Measurements from ENCODE around the gene PVALB. TPM values are rescaled to one million over a fixed set of nuclear protein-coding genes. Genes with fewer than 3 reads are reported as not detected.

PVALB gene
- total and polyA plus RNA-seq, 2 experiments from 2014 or later = not detected

DNA sequence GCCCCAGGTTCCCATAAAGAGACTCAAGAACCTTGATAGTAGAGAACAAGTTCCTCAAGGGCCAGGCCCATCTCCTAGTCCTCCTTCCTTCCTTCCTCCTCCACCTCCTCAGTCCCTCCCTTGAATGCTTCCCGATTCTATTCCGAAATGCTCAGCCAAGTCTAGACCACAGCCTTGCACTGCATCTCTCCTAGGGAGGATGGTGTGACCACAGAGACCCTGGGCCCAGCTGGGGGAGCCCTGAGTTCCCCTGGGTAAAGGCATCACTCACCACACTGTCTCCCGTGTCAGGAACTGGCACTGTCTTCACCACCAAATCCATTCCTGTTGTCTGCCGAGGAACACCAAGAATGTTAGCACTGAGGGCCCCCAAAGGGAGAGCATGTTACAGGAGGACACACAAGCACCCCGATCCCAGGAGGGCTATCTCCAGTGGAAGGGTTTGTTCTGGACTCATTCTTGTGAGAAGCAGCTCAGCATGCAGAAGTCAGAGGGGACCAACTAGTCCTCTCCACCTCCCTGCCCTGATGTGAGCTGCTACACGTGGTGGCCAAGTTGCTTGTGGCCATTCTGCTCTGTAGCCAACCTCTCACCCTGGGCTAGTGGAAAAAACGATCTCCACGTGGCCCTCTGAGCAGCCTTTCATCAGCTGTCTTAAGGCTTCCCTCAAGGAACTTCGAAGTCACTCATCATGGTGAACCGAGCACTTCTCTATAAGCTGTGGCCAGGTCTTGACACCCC, 49.6 kb downstream of the PVALB start:
- no peak overlapping the region for H2AFZ ChIP-seq
- no peak for TF ChIP-seq EZH2 (IDR thresholded peaks at IDR 0.05; ENCODE audit: borderline replicate concordance)
- TF ChIP-seq, protein P1, sequence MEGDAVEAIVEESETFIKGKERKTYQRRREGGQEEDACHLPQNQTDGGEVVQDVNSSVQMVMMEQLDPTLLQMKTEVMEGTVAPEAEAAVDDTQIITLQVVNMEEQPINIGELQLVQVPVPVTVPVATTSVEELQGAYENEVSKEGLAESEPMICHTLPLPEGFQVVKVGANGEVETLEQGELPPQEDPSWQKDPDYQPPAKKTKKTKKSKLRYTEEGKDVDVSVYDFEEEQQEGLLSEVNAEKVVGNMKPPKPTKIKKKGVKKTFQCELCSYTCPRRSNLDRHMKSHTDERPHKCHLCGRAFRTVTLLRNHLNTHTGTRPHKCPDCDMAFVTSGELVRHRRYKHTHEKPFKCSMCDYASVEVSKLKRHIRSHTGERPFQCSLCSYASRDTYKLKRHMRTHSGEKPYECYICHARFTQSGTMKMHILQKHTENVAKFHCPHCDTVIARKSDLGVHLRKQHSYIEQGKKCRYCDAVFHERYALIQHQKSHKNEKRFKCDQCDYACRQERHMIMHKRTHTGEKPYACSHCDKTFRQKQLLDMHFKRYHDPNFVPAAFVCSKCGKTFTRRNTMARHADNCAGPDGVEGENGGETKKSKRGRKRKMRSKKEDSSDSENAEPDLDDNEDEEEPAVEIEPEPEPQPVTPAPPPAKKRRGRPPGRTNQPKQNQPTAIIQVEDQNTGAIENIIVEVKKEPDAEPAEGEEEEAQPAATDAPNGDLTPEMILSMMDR (IDR thresholded peaks at IDR 0.05; ENCODE audit: poor library complexity) = no peak
- no peak for TF ChIP-seq EZH2phosphoT487 (IDR thresholded peaks at IDR 0.05; ENCODE audit: low read depth, severe bottlenecking, unreplicated experiment)
- peaks cover 3% of the 10 kb centered on the region for H3K4me1 ChIP-seq (ENCODE audit: insufficient read depth)
- H3K4me3 ChIP-seq = no peak overlapping the region
- no peaks in the 10 kb centered on the region for H4K20me1 ChIP-seq (ENCODE audit: insufficient read depth, poor library complexity, severe bottlenecking)
- no peaks in the 10 kb centered on the region for H3K36me3 ChIP-seq (replicated peaks; ENCODE audit: insufficient read depth, low read depth)
- H3K4me2 ChIP-seq = no peak overlapping the region
- H3K27me3 ChIP-seq = no peaks in the 10 kb centered on the region
- no peaks in the 10 kb centered on the region for H3K9me3 ChIP-seq (ENCODE audit: low read depth)
- DNase-seq (ENCODE audit: low spot score) = no peak
- H3K27ac ChIP-seq = no peak overlapping the region
- H3K79me2 ChIP-seq = no peaks in the 10 kb centered on the region
- 90% methylated on average over 10 of the region's 10 CpGs for WGBS (ENCODE audit: low lambda C conversion rate, missing lambda C conversion rate)
- H3K9me2 ChIP-seq (replicated peaks; ENCODE audit: insufficient read depth) = no peaks in the 10 kb centered on the region

DNA sequence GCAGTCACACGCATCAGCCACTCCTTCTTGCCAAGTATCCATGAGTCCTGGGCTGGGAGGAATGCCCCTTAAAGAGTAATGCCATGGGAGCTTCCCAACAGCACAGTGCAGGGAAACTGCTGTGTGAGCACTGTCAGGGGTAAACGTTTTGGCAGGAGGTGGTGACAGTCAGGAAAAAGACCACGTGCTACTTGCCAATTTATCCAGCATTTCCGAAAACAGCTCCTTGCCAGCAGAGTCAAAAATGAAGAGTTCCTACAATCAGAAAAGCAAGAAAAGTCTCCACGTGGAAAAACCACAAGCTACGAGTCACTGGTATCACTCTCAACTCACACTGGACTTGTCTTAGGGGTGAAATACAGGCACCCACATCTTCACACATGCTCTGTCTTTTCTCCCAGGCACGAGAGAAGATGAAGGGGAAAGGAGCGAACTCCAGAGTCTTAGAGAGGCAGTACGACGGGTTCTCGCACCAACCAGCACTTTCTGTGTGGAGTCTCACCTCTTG, 50.8 kb downstream of the PVALB start:
- TF ChIP-seq, protein P1 (IDR thresholded peaks at IDR 0.05; ENCODE audit: poor library complexity) = no peak
- TF ChIP-seq EZH2 (IDR thresholded peaks at IDR 0.05; ENCODE audit: borderline replicate concordance) = no peak
- no peak for TF ChIP-seq EZH2phosphoT487 (IDR thresholded peaks at IDR 0.05; ENCODE audit: low read depth, severe bottlenecking, unreplicated experiment)
- no peaks in the 10 kb centered on the region for H4K20me1 ChIP-seq (ENCODE audit: insufficient read depth, poor library complexity, severe bottlenecking)
- H3K4me3 ChIP-seq = no peak overlapping the region
- WGBS (ENCODE audit: low lambda C conversion rate, missing lambda C conversion rate) = 90% methylated on average over 11 of the region's 11 CpGs
- H3K4me1 ChIP-seq (ENCODE audit: insufficient read depth) = peaks cover 7% of the 10 kb centered on the region
- no peaks in the 10 kb centered on the region for H3K9me3 ChIP-seq (ENCODE audit: low read depth)
- no peaks in the 10 kb centered on the region for H3K9me2 ChIP-seq (replicated peaks; ENCODE audit: insufficient read depth)
- H3K36me3 ChIP-seq (replicated peaks; ENCODE audit: insufficient read depth, low read depth) = no peaks in the 10 kb centered on the region
- no peak overlapping the region for H3K4me2 ChIP-seq
- H2AFZ ChIP-seq = no peak overlapping the region
- H3K79me2 ChIP-seq = no peaks in the 10 kb centered on the region
- no peak for DNase-seq (ENCODE audit: low spot score)
- H3K27me3 ChIP-seq = no peaks in the 10 kb centered on the region
- H3K27ac ChIP-seq = no peak overlapping the region

DNA sequence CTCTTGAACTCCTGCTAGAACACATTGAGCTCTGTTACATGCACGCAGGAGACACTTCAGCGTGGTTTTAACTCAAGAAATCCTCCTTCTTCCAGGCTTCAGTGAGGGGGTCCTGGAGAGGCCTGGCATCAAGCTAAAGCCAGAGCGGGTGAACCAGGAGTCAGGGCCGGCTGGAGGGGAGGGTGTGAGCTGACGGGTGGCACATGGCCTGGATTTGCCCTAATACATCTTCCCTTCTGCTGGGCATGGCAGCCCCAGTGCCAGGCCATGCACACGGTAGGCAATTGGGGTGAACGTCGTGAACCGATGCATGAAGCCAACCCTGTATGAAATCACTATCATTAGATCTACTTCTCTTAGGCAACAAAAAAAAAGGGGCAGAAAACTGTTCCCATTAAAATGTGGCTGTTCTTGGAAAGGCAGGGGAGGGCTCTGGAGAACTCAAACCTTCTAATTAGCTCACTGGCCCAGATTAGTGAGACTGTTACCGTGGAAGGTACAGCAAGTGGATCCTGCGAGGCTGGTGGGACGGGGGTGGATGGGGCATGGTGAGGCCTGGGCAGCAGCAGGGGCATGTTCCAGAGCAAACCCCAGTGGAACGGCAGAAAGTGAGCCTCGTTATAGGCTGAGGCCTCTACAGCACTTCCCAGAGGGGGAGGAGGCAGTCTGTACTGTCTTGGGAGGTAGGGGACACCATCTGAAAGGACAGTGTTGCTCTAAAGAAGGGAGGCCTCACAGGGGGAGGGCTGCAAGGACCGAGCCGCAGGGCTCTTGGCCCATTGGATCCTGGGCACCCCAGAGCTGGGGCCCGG, 51.5 kb downstream of the PVALB start:
- Histone ChIP-seq H3K4me3 (no peak overlapping the region), H2AFZ (no peak overlapping the region), H3K9me2 (replicated peaks; ENCODE audit: insufficient read depth) (no peaks in the 10 kb centered on the region), H4K20me1 (ENCODE audit: insufficient read depth, poor library complexity, severe bottlenecking) (no peaks in the 10 kb centered on the region), H3K36me3 (replicated peaks; ENCODE audit: insufficient read depth, low read depth) (no peaks in the 10 kb centered on the region), H3K27me3 (no peaks in the 10 kb centered on the region), H3K27ac (no peak overlapping the region), H3K79me2 (no peaks in the 10 kb centered on the region), H3K4me1 (ENCODE audit: insufficient read depth) (peaks cover 7% of the 10 kb centered on the region), H3K4me2 (no peak overlapping the region), H3K9me3 (ENCODE audit: low read depth) (no peaks in the 10 kb centered on the region)
- no peak for DNase-seq (ENCODE audit: low spot score)
- 94% methylated on average over 17 of the region's 17 CpGs for WGBS (ENCODE audit: low lambda C conversion rate, missing lambda C conversion rate)
- TF ChIP-seq, protein P1 (IDR thresholded peaks at IDR 0.05; ENCODE audit: poor library complexity) = no peak
- TF ChIP-seq EZH2 (IDR thresholded peaks at IDR 0.05; ENCODE audit: borderline replicate concordance) (no peak), EZH2phosphoT487 (IDR thresholded peaks at IDR 0.05; ENCODE audit: low read depth, severe bottlenecking, unreplicated experiment) (no peak)

All from hepatocyte (in vitro differentiated cells).